Panc1 (cell line): ENCODE results near the gene RAB26. TPM values are rescaled to one million over a fixed set of nuclear protein-coding genes. Genes with fewer than 3 reads are reported as not detected.

Source experiments
- ATAC-seq: fragments of 200-7000 bp; cut with Tn5 transposase; 2 replicates; pipeline ENCODE4 v1.9.1; 2020; ENCODE audit warnings: mild to moderate bottlenecking, moderate library complexity
- BruUV-seq: library from RNA; stranded (reverse); fragments of 400-500 nt; replicated peaks from 2 replicates; lab custom pipeline; 2021; lab: Mats Ljungman, UMichigan
- CTCF ChIA-PET: fragments of 300-600 bp; sonication (Branson Sonifier 250); formaldehyde crosslinking; loops from one replicate; lab custom pipeline; 2022; ENCODE audit warnings: antibody characterized with exemption; lab: Charles Lee
- POLR2A ChIA-PET: fragments of 300-600 bp; sonication (Branson Sonifier 250); formaldehyde crosslinking; loops from one replicate; lab custom pipeline; 2022; ENCODE audit warnings: antibody characterized with exemption; lab: Charles Lee
- DNase-seq: peaks from one replicate; pipeline ENCODE4 v3.0.0-alpha.2; 2010; ENCODE audit warnings: low read depth, low spot score
- H3K27ac ChIP-seq: 2 replicates; pipeline ENCODE4 v1.5.1; 2011; ENCODE audit warnings: mild to moderate bottlenecking, low read length, inconsistent platforms
- H3K27me3 ChIP-seq: fragments of 200-500 bp; sonication (Bioruptor generic); 2 replicates; pipeline ENCODE4 v1.6.0; 2014; ENCODE audit warnings: low read length, inconsistent platforms; ENCODE audit not compliant: control insufficient read depth, insufficient read depth
- H3K36me3 ChIP-seq: fragments of 200-500 bp; sonication (Bioruptor generic); 2 replicates; pipeline ENCODE4 v1.5.1; 2014; ENCODE audit warnings: inconsistent platforms, mild to moderate bottlenecking, low read length, moderate library complexity; ENCODE audit not compliant: control insufficient read depth, insufficient read depth
- H3K4me1 ChIP-seq: 2 replicates; pipeline ENCODE4 v1.5.1; 2011; ENCODE audit warnings: inconsistent platforms, mild to moderate bottlenecking, low read length, moderate library complexity; ENCODE audit not compliant: control insufficient read depth, insufficient read depth
- H3K4me3 ChIP-seq, 2 experiments: 2 replicates each; pipeline ENCODE4 v1.5.1; 2011 to 2012; ENCODE audit warnings: low read depth in 2 of 2, low read length in 2 of 2, mild to moderate bottlenecking in 2 of 2, inconsistent platforms in 1 of 2, moderate library complexity in 1 of 2
- H3K9me3 ChIP-seq: fragments of 200-500 bp; sonication (Bioruptor generic); 2 replicates; pipeline ENCODE4 v1.5.1; 2014; ENCODE audit warnings: low read depth, mild to moderate bottlenecking, inconsistent platforms, low read length, moderate library complexity; ENCODE audit not compliant: control insufficient read depth, insufficient read depth
- CTCF ChIP-seq: fragments of 450-650 bp; IDR thresholded peaks from 2 replicates; pipeline ENCODE4 v1.5.1; 2017; ENCODE audit warnings: mild to moderate bottlenecking
- POLR2AphosphoS5 ChIP-seq: IDR thresholded peaks from 2 replicates; pipeline ENCODE4 v1.6.1; 2012; ENCODE audit warnings: mild to moderate bottlenecking, low read depth, low read length, moderate library complexity
- REST ChIP-seq, 2 experiments: IDR thresholded peaks; 2 replicates each; pipeline ENCODE4 v1.6.1; 2011 to 2012; ENCODE audit warnings: low read depth in 2 of 2, control low read depth in 1 of 2, low read length in 1 of 2, mild to moderate bottlenecking in 1 of 2, moderate library complexity in 1 of 2; ENCODE audit not compliant: insufficient read depth in 1 of 2
- SIN3A ChIP-seq: IDR thresholded peaks from 2 replicates; pipeline ENCODE4 v1.6.1; 2012; ENCODE audit warnings: low read depth, mild to moderate bottlenecking, low read length, moderate library complexity, borderline replicate concordance; ENCODE audit not compliant: insufficient read depth
- TCF7L2 ChIP-seq: IDR thresholded peaks from 2 replicates; pipeline ENCODE4 v1.6.1; 2011; ENCODE audit warnings: mild to moderate bottlenecking, low read depth, low read length, inconsistent platforms
- in situ Hi-C: cut with HindIII; loops from 2 replicates; pipeline ENCODE4 v1.10.0; 2016; ENCODE audit warnings: low sequenced_read_pairs, low pct_unique_long_range_greater_than_20kb
- intact Hi-C: fragments of 100-400 bp; cut with micrococcal nuclease; formaldehyde crosslinking; loops from one replicate; pipeline ENCODE4 v1.10.0; 2022; ENCODE audit not compliant: unreplicated experiment
- total RNA-seq: library from RNA; stranded (reverse); gene quantifications from one replicate; pipeline ENCODE4 v1.2.1, GENCODE V29; 2021; ENCODE audit not compliant: unreplicated experiment

The RAB26 gene
- total RNA-seq, 1 experiment from 2014 or later, result 92.2 TPM

- no TSS peak for BruUV-seq
- Histone ChIP-seq H3K36me3 (no peaks in the 10 kb centered on the region), H3K4me3 (no peak overlapping the region), H3K27ac (no peak overlapping the region), H3K9me3 (no peaks in the 10 kb centered on the region), H3K4me1 (no peaks in the 10 kb centered on the region), H3K27me3 (no peaks in the 10 kb centered on the region)
- TF ChIP-seq CTCF, result no peak
- no peak for TF ChIP-seq REST (IDR thresholded peaks at IDR 0.05; ENCODE audit: insufficient read depth in 1 of 2, low read depth in 2 of 2, low read length in 1 of 2)
- TF ChIP-seq POLR2AphosphoS5, result no peak
- TF ChIP-seq TCF7L2, result no peak
- TF ChIP-seq SIN3A, result no peak
- intact Hi-C loops (no loop called here), in situ Hi-C loops (no loop called here)
- CTCF ChIA-PET, result no interaction called here
- POLR2A ChIA-PET, result no interaction called here
- ATAC-seq (no peak), DNase-seq (no peak)
These were observed 33.5 kb downstream of the RAB26 start for GRCh38 chr16:2181952-2182351.

GRCh38 chr16:2183671-2184070 is 35.2 kb downstream of the RAB26 start:
- H3K4me1 ChIP-seq, result no peaks in the 10 kb centered on the region
- H3K27ac ChIP-seq, result no peak overlapping the region
- intact Hi-C loops (no loop called here), in situ Hi-C loops (no loop called here)
- DNase-seq, result no peak
- no peaks in the 10 kb centered on the region for H3K27me3 ChIP-seq
- POLR2A ChIA-PET, result no interaction called here
- no peak for ATAC-seq
- no peak overlapping the region for H3K4me3 ChIP-seq
- no TSS peak for BruUV-seq
- CTCF ChIA-PET, result no interaction called here
- TF ChIP-seq TCF7L2 (no peak), REST (IDR thresholded peaks at IDR 0.05; ENCODE audit: insufficient read depth in 1 of 2, low read depth in 2 of 2, low read length in 1 of 2) (no peak), CTCF (no peak), SIN3A (no peak), POLR2AphosphoS5 (no peak)
- H3K36me3 ChIP-seq, result no peaks in the 10 kb centered on the region
- no peaks in the 10 kb centered on the region for H3K9me3 ChIP-seq
